Measurements from ENCODE around the gene NFYC. TPM values are rescaled to one million over a fixed set of nuclear protein-coding genes. Genes with fewer than 3 reads are reported as not detected.

Gene NFYC
- total RNA-seq, 1 experiment from 2014 or later: 63.3 TPM

GRCh38 chr1:40784141-40784770, 92.8 kb downstream of the NFYC start:
- ChIA-PET POLR2A (no interaction called here), CTCF (no interaction called here), RAD21 (ENCODE audit: low non-redundant PET in 1 of 2, low total read pairs in 2 of 2, uncharacterized antibody in 2 of 2, unreplicated experiment in 2 of 2) (no interaction called here)
- DNase-seq (ENCODE audit: low read depth, low spot score) (no peak), ATAC-seq (peak; percentile 49)
- TF ChIP-seq SIN3A (IDR thresholded peaks at IDR 0.05; ENCODE audit: low read depth) (no peak), ZFX (IDR thresholded peaks at IDR 0.05) (peak; percentile 46; the same call in 1 of the 2 replicates)
- H3K79me2 ChIP-seq (ENCODE audit: insufficient read depth, low read length): peaks cover 7% of the 10 kb centered on the region; the same call in 1 of the 2 replicates
- H3K4me1 ChIP-seq (ENCODE audit: control insufficient read depth in 1 of 2, insufficient read depth in 2 of 2, low read length in 2 of 2): peaks cover 11 to 39% of the 10 kb centered on the region in 2 experiments
- H3K27ac ChIP-seq (ENCODE audit: low read depth, low read length): peak overlapping the region; percentile 24; the same call in 1 of the 2 replicates
- H2AFZ ChIP-seq (ENCODE audit: low read depth, low read length, poor library complexity, severe bottlenecking): no peak overlapping the region
- BruUV-seq (replicated peaks): no TSS peak
- H3K9me3 ChIP-seq (ENCODE audit: control insufficient read depth in 1 of 2, insufficient read depth in 1 of 2, low read depth in 1 of 2, low read length in 2 of 2): no peaks in the 10 kb centered on the region
- no peaks in the 10 kb centered on the region for H3K9me2 ChIP-seq (ENCODE audit: insufficient read depth)
- peak overlapping the region; percentile 56 for H3K9ac ChIP-seq (ENCODE audit: low read length)
- H3K27me3 ChIP-seq (ENCODE audit: insufficient read depth, low read length): no peaks in the 10 kb centered on the region
- no peaks in the 10 kb centered on the region for H4K20me1 ChIP-seq (ENCODE audit: insufficient read depth)
- no peaks in the 10 kb centered on the region for H3K36me3 ChIP-seq (ENCODE audit: control insufficient read depth in 1 of 2, insufficient read depth in 2 of 2, low read length in 2 of 2)
- intact Hi-C loops (cut with micrococcal nuclease): no loop called here
- peak overlapping the region; percentile 43 to 57 for H3K4me3 ChIP-seq (replicated peaks in 1 of 2; ENCODE audit: low read depth in 1 of 2, low read length in 2 of 2)
- peak overlapping the region; percentile 84 for H3K4me2 ChIP-seq (ENCODE audit: low read length)

DNA sequence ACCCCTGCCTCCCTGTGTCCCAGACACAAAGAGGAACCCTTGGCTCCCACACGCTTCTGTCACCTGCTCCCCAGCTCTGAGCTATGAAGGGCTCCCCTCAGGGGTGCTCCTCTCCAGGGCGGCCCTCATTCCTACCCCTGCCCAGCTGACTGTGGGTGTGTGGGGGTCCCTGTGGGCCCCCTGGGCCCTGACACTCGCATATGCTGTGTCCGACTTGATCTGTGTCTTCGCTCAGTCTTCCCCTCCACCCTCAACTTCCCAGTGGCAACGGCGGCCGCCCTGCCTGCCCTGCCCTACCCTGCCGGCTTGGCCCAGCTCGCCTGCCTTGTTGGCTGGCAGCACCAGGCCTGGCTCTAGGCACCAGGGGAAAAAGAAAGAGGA, 93.3 kb downstream of the NFYC start:
- Histone ChIP-seq H3K27ac (ENCODE audit: low read depth, low read length) (no peak overlapping the region; the same call in 1 of the 2 replicates), H3K79me2 (ENCODE audit: insufficient read depth, low read length) (peaks cover 7% of the 10 kb centered on the region; the same call in 1 of the 2 replicates), H3K9me3 (ENCODE audit: control insufficient read depth in 1 of 2, insufficient read depth in 1 of 2, low read depth in 1 of 2, low read length in 2 of 2) (no peaks in the 10 kb centered on the region), H3K9me2 (ENCODE audit: insufficient read depth) (no peaks in the 10 kb centered on the region), H3K4me2 (ENCODE audit: low read length) (peak overlapping the region; percentile 84), H4K20me1 (ENCODE audit: insufficient read depth) (no peaks in the 10 kb centered on the region), H3K36me3 (ENCODE audit: control insufficient read depth in 1 of 2, insufficient read depth in 2 of 2, low read length in 2 of 2) (no peaks in the 10 kb centered on the region), H3K9ac (ENCODE audit: low read length) (peak overlapping the region; percentile 56; the same call in 1 of the 2 replicates), H3K4me1 (ENCODE audit: control insufficient read depth in 1 of 2, insufficient read depth in 2 of 2, low read length in 2 of 2) (peaks cover 11 to 39% of the 10 kb centered on the region in 2 experiments), H3K27me3 (ENCODE audit: insufficient read depth, low read length) (no peaks in the 10 kb centered on the region), H2AFZ (ENCODE audit: low read depth, low read length, poor library complexity, severe bottlenecking) (no peak overlapping the region), H3K4me3 (replicated peaks in 1 of 2; ENCODE audit: low read depth in 1 of 2, low read length in 2 of 2) (peak overlapping the region; percentile 43 to 57)
- TF ChIP-seq ELF1 (IDR thresholded peaks at IDR 0.05; ENCODE audit: borderline replicate concordance, low read depth) (no peak), SIN3A (IDR thresholded peaks at IDR 0.05; ENCODE audit: low read depth) (no peak), YY1 (IDR thresholded peaks at IDR 0.05; ENCODE audit: extremely low read depth, insufficient replicate concordance, low read depth, low read length) (no peak), EZH2phosphoT487 (IDR thresholded peaks at IDR 0.05; ENCODE audit: borderline replicate concordance) (no peak)
- CTCF ChIA-PET: no interaction called here
- ATAC-seq: no peak
- POLR2A ChIA-PET: no interaction called here
- no TSS peak for BruUV-seq (replicated peaks)
- no peak for DNase-seq (ENCODE audit: low read depth, low spot score)
- RAD21 ChIA-PET (ENCODE audit: low non-redundant PET in 1 of 2, low total read pairs in 2 of 2, uncharacterized antibody in 2 of 2, unreplicated experiment in 2 of 2): no interaction called here
- intact Hi-C loops (cut with micrococcal nuclease): no loop called here
